PC-9 (cell line): Measurements from ENCODE around the gene LONP2. TPM values are rescaled to one million over a fixed set of nuclear protein-coding genes. Genes with fewer than 3 reads are reported as not detected.
A peak's percentile ranks its signal among the peaks of the same experiment; 100 is the strongest.

ENCODE experiments used
- BruUV-seq: library from RNA; stranded (reverse); fragments of 400-500 nt; replicated peaks from 2 replicates; lab custom pipeline; 2021; lab: Mats Ljungman, UMichigan
- CTCF ChIA-PET: fragments of 300-600 bp; sonication (Branson Sonifier 250); formaldehyde crosslinking; loops from one replicate; lab custom pipeline; 2022; ENCODE audit warnings: antibody characterized with exemption; lab: Charles Lee
- POLR2A ChIA-PET: fragments of 300-600 bp; sonication (Branson Sonifier 250); formaldehyde crosslinking; loops from one replicate; lab custom pipeline; 2022; ENCODE audit warnings: antibody characterized with exemption; ENCODE audit not compliant: unreplicated experiment; lab: Charles Lee
- DNase-seq, 2 experiments: peaks; one replicate each; pipeline versions ENCODE4 v3.0.0 to v3.0.0-alpha.2; 2015 to 2022; ENCODE audit warnings: mixed read lengths in 1 of 2
- H2AFZ ChIP-seq: fragments of 200-600 bp; sonication (generic); 2 replicates; pipeline ENCODE4 v1.8.1; 2017; ENCODE audit warnings: antibody characterized with exemption
- H3F3A ChIP-seq: fragments of 200-600 bp; sonication (generic); 2 replicates; pipeline ENCODE4 v1.8.1; 2017; ENCODE audit warnings: antibody characterized with exemption, mild to moderate bottlenecking, low read depth; ENCODE audit not compliant: insufficient read depth
- H3K27ac ChIP-seq: fragments of 200-600 bp; sonication (generic); 2 replicates; pipeline ENCODE4 v1.6.1; 2016; ENCODE audit warnings: mixed run types
- H3K27me3 ChIP-seq: fragments of 200-600 bp; sonication (generic); 2 replicates; pipeline ENCODE4 v1.6.1; 2016; ENCODE audit warnings: low read depth, mixed run types; ENCODE audit not compliant: insufficient read depth
- H3K36me3 ChIP-seq: fragments of 200-600 bp; sonication (generic); 2 replicates; pipeline ENCODE4 v1.6.1; 2016; ENCODE audit warnings: low read depth, mixed run types
- H3K4me1 ChIP-seq: fragments of 200-600 bp; sonication (generic); replicated peaks from 2 replicates; pipeline ENCODE4 v1.6.1; 2016; ENCODE audit warnings: mixed run types; ENCODE audit not compliant: insufficient read depth
- H3K4me2 ChIP-seq: fragments of 200-600 bp; sonication (generic); 2 replicates; pipeline ENCODE4 v1.6.1; 2017; ENCODE audit warnings: mixed run types
- H3K4me3 ChIP-seq: fragments of 200-600 bp; sonication (generic); 2 replicates; pipeline ENCODE4 v1.6.1; 2016; ENCODE audit warnings: mixed run types
- H3K79me2 ChIP-seq: fragments of 200-600 bp; sonication (generic); 2 replicates; pipeline ENCODE4 v1.6.1; 2017; ENCODE audit warnings: low read depth, mixed run types
- H3K9me2 ChIP-seq: fragments of 200-600 bp; sonication (generic); 2 replicates; pipeline ENCODE4 v1.8.1; 2017; ENCODE audit warnings: mild to moderate bottlenecking; ENCODE audit not compliant: insufficient read depth
- H3K9me3 ChIP-seq: fragments of 200-600 bp; sonication (generic); 2 replicates; pipeline ENCODE4 v1.8.1; 2016; ENCODE audit warnings: low read depth; ENCODE audit not compliant: insufficient read depth
- H4K20me1 ChIP-seq: fragments of 200-600 bp; sonication (generic); 2 replicates; pipeline ENCODE4 v1.8.1; 2017; ENCODE audit not compliant: insufficient read depth
- EZH2 ChIP-seq: fragments of 200-600 bp; sonication (generic); IDR thresholded peaks from 2 replicates; pipeline ENCODE4 v1.8.0; 2017; ENCODE audit warnings: antibody characterized with exemption, low read depth
- intact Hi-C: fragments of 100-400 bp; cut with micrococcal nuclease; formaldehyde crosslinking; loops from one replicate; pipeline ENCODE4 v1.10.0; 2022; ENCODE audit not compliant: unreplicated experiment
- total RNA-seq: library from RNA; stranded (reverse); gene quantifications from 2 replicates; pipeline ENCODE4 v1.2.3, GENCODE V29; 2021
- TF ChIP-seq, protein P1 (sequence below): fragments of 200-600 bp; sonication (generic); conservative IDR thresholded peaks from 2 replicates; pipeline ENCODE4 v1.6.1; 2017; ENCODE audit warnings: mixed run types, antibody characterized with exemption, mild to moderate bottlenecking, moderate library complexity

The LONP2 gene
- total RNA-seq, 1 experiment from 2014 or later, result 47.0 TPM

DNA sequence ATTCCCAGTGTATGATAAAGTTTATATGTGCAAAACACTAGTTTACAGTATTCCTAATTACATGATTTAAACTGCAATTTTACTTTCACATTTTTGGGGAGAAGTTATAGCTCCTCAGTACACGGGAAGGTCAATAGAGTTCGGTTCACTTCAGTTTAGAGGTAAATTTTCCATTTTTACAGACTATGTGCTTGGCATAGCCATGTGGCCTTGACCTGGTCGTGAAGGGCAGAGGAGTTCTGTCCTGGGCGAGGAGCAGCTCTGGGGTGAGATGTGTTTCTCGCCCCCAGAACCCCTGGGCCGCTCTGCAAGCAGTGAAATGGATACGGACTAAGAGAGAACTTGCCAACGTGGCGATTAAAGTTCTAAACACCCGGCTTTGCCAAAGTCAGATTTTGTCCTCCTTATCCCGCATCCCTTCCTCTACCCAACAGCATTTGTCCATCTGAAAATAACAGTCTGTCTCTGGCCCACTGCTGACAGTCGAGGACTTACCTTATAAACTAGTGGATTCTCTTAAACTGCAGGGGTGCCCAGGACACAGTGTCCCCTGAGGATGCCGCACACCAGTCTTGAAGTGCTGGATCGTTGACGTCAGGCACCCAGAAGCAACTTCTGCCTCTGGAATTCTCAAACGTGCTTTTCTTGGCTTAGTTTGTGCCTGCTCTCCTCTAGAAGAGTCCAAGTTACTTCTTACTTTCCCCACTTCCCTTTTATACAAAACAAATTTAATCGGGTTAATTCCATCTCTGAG, 142.6 kb downstream of the LONP2 start:
- no peaks in the 10 kb centered on the region for H3K27me3 ChIP-seq
- TF ChIP-seq, protein P1, sequence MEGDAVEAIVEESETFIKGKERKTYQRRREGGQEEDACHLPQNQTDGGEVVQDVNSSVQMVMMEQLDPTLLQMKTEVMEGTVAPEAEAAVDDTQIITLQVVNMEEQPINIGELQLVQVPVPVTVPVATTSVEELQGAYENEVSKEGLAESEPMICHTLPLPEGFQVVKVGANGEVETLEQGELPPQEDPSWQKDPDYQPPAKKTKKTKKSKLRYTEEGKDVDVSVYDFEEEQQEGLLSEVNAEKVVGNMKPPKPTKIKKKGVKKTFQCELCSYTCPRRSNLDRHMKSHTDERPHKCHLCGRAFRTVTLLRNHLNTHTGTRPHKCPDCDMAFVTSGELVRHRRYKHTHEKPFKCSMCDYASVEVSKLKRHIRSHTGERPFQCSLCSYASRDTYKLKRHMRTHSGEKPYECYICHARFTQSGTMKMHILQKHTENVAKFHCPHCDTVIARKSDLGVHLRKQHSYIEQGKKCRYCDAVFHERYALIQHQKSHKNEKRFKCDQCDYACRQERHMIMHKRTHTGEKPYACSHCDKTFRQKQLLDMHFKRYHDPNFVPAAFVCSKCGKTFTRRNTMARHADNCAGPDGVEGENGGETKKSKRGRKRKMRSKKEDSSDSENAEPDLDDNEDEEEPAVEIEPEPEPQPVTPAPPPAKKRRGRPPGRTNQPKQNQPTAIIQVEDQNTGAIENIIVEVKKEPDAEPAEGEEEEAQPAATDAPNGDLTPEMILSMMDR, result no peak
- no peak for TF ChIP-seq EZH2
- ChIA-PET CTCF (no interaction called here), POLR2A (interaction anchor here (0.6 kb wide), 1 partner anchor 21 kb away, joined by 6 read pairs; no protein-coding TSS in a partner anchor)
- H3K4me3 ChIP-seq, result no peak overlapping the region
- H3K27ac ChIP-seq, result no peak overlapping the region
- peaks cover 28% of the 10 kb centered on the region for H3K79me2 ChIP-seq
- no peaks in the 10 kb centered on the region for H3K9me3 ChIP-seq
- H3K4me2 ChIP-seq, result peak overlapping the region; percentile 94; the same call in 1 of the 2 replicates
- peaks cover 8% of the 10 kb centered on the region; the same call in 1 of the 2 replicates for H3F3A ChIP-seq
- no peak overlapping the region for H2AFZ ChIP-seq
- no TSS peak for BruUV-seq
- H4K20me1 ChIP-seq, result peaks cover 19% of the 10 kb centered on the region; the same call in 1 of the 2 replicates
- intact Hi-C loops, result no loop called here
- H3K9me2 ChIP-seq, result no peaks in the 10 kb centered on the region
- DNase-seq, result no peak
- peaks cover 26% of the 10 kb centered on the region for H3K4me1 ChIP-seq
- H3K36me3 ChIP-seq, result no peaks in the 10 kb centered on the region

DNA sequence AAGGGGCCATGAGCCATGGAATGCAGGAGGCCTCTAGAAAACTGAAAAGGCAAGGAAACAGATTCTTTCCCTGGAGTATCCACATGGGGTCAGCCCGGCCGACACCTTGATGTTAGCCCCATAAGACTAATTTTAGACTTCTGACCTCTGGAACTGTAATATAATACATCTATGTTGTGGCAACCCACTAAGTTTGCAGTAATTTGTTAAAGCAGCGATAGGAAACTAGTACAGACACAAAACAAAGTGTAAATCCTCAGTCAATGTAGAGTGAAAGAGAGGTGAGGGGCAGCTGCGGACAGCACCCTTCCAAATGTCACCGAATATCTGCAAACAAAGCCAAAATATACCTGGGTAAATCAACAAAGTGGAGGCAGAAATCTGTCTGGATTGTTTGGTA, 148.3 kb downstream of the LONP2 start:
- TF ChIP-seq, protein P1, result no peak
- no peaks in the 10 kb centered on the region for H4K20me1 ChIP-seq
- H3K4me3 ChIP-seq, result no peak overlapping the region
- H3K9me3 ChIP-seq, result no peaks in the 10 kb centered on the region
- H3K4me2 ChIP-seq, result no peak overlapping the region
- H3K27me3 ChIP-seq, result no peaks in the 10 kb centered on the region
- no peaks in the 10 kb centered on the region for H3K36me3 ChIP-seq
- peaks cover 10% of the 10 kb centered on the region for H3K4me1 ChIP-seq
- no peak overlapping the region for H2AFZ ChIP-seq
- no peaks in the 10 kb centered on the region for H3K9me2 ChIP-seq
- POLR2A ChIA-PET, result no interaction called here
- no peak for DNase-seq
- intact Hi-C loops, result no loop called here
- CTCF ChIA-PET, result no interaction called here
- H3K79me2 ChIP-seq, result no peaks in the 10 kb centered on the region
- no peak overlapping the region for H3K27ac ChIP-seq
- peaks cover 9% of the 10 kb centered on the region; the same call in 1 of the 2 replicates for H3F3A ChIP-seq
- BruUV-seq, result no TSS peak

DNA sequence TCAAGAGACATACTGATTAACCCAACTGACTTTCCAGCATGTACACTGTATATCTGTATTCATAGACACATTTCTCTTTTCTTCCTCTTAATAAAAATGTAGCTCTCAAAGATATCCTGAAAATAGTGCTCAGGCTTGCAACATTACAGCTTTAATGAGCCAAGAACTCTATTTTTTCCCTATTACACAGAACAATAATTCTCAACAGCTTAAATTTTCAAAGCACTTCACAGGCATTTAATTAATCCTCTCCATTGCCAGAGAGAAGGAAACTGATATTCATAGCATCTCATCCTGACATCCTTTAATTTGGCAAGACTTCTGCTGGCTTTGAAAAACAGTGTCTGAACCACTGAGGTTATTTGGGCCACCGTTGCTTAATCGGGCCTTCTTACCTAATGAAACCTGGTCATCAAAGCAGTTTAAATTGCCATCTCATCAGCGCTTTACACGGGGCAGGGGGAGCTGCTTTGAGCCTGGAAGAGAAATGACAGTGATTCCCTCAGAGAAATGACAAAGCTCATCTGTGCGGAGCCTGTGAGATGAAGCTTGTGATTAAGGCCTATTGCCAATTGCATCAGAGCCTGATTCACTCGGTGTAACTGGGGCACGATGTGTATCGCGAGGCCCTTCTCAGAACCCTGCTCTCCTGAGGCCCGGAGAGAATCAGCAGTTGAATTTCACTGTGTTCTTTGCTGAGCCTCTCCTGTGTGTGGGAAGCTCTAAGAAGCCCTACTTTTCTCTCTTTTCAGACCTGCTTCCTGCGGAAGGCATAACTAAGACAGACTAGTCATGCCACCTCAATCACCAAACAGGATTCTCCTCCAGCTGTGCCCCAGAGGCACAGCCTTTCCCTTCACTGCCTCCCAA, 149.6 kb downstream of the LONP2 start:
- no peaks in the 10 kb centered on the region for H3K79me2 ChIP-seq
- no peak overlapping the region for H3K27ac ChIP-seq
- H3K9me2 ChIP-seq, result no peaks in the 10 kb centered on the region
- intact Hi-C loops, result no loop called here
- no peak overlapping the region for H2AFZ ChIP-seq
- TF ChIP-seq EZH2, result no peak
- TF ChIP-seq, protein P1, result no peak
- peaks cover 10% of the 10 kb centered on the region for H3K4me1 ChIP-seq
- H3K27me3 ChIP-seq, result no peaks in the 10 kb centered on the region
- no peaks in the 10 kb centered on the region for H4K20me1 ChIP-seq
- ChIA-PET POLR2A (interaction anchor here (0.5 kb wide), 1 partner anchor 28 kb away, joined by 8 read pairs; no protein-coding TSS in a partner anchor), CTCF (no interaction called here)
- H3K4me2 ChIP-seq, result no peak overlapping the region
- H3K36me3 ChIP-seq, result no peaks in the 10 kb centered on the region
- no peaks in the 10 kb centered on the region for H3K9me3 ChIP-seq
- DNase-seq, result no peak
- H3K4me3 ChIP-seq, result no peak overlapping the region
- BruUV-seq, result no TSS peak
- H3F3A ChIP-seq, result peaks cover 14% of the 10 kb centered on the region; the same call in 1 of the 2 replicates
